SK-N-MC (cell line): ENCODE results near the gene EIF3B.
"Not testable (repeated sequence)": the region's sequence is repeated elsewhere in the genome, so short reads cannot be mapped to it uniquely, and the experiment has no call there.

Source experiments
- EZH2 ChIP-seq: fragments of 200-600 bp; sonication (generic); IDR thresholded peaks from one replicate; pipeline ENCODE4 v1.6.1; 2017; ENCODE audit warnings: antibody characterized with exemption
- POLR2AphosphoS5 ChIP-seq: IDR thresholded peaks from 2 replicates; pipeline ENCODE4 v1.6.1; 2012; ENCODE audit warnings: mild to moderate bottlenecking, low read depth, low read length, borderline replicate concordance

DNA sequence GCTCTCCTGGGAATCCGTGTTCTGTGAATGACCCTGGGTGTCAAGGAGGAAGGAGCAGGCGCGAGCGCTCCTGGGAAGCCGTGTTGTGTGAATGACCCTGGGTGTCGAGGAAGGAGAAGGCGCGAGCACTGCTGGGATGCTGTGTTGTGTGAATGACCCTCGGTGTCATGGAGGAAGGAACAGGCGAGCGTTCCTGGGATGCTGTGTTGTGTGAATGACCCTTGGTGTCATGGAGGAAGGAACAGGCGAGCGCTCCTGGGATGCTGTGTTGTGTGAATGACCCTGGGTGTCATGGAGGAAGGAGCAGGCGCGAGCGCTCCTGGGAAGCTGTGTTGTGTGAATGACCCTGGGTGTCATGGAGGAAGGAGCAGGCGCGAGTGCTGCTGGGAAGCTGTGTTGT lies 23.5 kb downstream of the EIF3B start:
- TF ChIP-seq POLR2AphosphoS5, EZH2: not testable (repeated sequence)
